ENCODE measurements around the gene CNIH3.

The CNIH3 gene

DNA sequence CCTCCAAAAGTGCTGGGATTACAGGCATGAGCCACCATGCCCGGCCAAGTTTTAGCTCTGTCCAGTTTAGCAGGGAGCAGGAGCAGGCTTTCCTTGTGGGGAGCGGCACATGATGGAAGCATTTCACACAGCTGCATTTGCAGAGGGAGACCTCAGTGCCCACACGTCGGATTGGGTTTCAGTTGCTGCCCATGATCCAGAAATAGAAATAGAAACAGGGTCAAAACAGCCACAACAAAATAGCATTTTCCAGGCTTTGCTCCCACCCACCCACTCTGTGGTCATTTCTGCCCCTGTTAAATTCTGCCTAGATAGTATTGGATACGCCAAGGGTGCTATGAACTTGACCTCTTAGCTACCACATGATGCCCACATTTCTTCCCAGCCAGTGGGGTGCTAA, 128.4 kb downstream of the CNIH3 start:
- TF ChIP-seq, protein P1, sequence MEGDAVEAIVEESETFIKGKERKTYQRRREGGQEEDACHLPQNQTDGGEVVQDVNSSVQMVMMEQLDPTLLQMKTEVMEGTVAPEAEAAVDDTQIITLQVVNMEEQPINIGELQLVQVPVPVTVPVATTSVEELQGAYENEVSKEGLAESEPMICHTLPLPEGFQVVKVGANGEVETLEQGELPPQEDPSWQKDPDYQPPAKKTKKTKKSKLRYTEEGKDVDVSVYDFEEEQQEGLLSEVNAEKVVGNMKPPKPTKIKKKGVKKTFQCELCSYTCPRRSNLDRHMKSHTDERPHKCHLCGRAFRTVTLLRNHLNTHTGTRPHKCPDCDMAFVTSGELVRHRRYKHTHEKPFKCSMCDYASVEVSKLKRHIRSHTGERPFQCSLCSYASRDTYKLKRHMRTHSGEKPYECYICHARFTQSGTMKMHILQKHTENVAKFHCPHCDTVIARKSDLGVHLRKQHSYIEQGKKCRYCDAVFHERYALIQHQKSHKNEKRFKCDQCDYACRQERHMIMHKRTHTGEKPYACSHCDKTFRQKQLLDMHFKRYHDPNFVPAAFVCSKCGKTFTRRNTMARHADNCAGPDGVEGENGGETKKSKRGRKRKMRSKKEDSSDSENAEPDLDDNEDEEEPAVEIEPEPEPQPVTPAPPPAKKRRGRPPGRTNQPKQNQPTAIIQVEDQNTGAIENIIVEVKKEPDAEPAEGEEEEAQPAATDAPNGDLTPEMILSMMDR (IDR thresholded peaks at IDR 0.05): no peak

DNA sequence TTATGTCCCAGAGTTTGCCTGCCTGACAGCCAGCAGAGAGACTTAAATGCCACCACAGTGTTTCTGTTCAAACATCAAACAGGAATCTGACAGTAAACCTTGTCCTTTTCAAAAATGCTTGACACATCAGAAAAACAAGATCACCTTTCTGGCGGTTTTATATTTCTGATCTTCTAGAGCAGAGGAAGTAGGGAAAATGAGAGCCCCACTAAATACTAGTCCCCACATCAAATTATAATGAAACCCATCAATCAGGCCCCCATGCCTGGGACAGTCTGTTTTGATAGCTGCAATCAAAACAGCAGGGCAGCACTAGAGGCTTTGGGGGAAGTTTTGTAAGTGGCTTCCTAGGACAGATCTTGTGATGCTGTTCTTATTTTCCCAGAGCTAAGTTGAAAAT, 129.3 kb downstream of the CNIH3 start:
- TF ChIP-seq, protein P1 (IDR thresholded peaks at IDR 0.05): no peak

DNA sequence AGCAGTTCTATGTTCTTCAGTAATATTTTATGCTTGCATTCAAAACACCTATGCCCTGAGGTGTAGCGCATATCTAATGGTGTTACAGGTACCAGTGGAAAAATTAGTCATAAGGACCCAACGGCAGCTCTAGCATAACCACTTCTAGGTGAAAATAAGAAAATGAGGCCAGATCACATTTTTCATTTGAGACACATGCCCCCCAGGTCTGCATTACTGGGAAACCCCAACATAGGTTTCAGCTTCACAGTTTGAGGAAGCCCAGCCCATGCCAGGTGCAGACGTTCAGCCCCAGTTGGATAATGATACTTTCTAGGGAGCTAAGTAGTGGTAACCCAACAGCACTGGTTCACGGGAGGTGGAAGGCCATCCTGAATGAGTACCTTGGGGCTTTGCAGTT, 129.8 kb downstream of the CNIH3 start:
- TF ChIP-seq, protein P1 (IDR thresholded peaks at IDR 0.05): no peak

DNA sequence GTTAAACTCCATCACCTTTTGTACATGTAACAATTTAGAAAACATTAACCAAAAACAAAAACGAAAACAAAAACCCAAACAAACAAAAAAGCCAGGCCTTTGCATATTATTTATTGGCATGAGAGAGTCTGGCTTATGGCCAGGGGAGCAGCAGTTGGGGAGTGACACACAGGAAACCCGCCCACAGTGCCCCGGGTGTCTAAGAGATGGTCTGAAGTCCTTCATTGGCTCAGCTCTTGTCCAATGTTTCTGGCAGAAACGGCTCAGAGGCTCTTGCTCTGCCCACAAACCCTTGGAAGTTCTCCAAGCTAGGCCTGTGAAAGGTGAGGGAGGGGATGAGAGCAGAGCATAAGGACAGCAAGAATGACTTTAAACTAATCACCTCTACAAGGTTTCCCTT, 131.5 kb downstream of the CNIH3 start:
- TF ChIP-seq, protein P1 (IDR thresholded peaks at IDR 0.05): no peak

DNA sequence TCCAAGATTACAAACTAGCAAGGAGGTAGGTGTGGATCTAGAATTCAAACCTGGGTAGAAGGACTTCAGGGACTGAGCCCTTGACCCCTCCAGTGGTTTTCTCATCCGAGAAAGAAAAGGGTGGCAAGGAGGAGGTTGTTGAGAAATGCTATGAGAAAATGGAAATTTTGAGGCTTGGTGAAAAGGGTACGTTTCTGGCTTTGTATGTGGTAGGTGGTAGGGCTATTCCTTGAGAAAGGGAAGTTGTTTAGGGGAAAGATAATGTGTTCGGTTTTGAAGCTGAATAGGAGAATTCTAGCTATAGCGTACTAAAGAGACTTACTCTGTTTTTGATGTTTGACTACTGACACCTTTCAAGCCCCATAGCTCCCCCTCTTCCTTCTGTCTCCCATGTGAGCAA, 133.8 kb downstream of the CNIH3 start:
- TF ChIP-seq, protein P1 (IDR thresholded peaks at IDR 0.05): no peak

DNA sequence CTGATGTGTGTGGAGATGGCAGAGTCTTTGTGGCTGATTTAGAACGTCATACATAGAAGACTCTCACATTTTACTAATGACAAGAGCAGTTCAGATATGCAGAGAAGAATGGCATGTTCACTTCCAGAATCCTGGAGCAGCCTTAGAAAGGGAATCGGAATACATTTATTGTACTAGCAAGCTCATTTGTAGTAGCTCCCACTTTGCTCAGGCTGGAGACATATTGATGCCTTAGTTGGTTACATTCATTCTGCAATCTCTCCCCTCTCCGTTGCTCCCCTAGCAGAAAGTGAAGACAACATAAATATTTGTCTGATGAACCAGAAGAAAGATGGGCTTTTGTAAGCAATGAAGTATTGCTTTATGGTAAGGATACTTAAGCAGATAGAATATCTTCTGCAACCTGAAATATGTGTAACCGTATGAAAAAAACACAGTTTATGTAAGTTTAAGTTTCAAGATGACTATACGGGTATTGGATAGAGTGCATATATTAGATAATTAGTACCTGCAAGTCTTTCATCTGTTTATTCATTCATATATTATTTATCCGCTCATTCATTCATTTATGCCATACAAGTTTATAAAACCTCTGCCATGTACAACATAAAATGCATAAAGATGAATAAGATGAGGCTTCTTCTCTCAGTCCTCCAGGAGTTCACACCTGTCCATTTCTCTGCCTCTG, 135.7 kb downstream of the CNIH3 start:
- TF ChIP-seq, protein P1 (IDR thresholded peaks at IDR 0.05): no peak

DNA sequence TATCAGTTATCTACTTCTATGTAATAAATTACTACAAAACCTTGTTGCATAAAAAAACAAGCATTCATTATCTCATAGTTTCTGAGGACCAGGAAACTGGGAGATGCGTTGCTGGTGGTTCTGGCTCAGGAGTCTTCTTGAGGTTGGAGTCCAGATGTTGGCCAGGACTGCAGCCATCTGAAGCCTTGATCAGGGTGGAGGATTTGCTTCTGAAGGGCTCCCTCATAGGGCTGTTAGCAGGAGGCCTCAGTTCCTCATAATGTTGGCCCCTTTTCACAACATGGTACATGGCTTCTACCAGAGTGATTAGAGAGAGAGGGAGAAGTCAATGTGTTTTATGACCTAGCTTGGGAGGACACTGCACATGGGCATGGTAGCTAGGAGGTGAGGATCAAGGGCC, 137.4 kb downstream of the CNIH3 start:
- TF ChIP-seq, protein P1 (IDR thresholded peaks at IDR 0.05): no peak

DNA sequence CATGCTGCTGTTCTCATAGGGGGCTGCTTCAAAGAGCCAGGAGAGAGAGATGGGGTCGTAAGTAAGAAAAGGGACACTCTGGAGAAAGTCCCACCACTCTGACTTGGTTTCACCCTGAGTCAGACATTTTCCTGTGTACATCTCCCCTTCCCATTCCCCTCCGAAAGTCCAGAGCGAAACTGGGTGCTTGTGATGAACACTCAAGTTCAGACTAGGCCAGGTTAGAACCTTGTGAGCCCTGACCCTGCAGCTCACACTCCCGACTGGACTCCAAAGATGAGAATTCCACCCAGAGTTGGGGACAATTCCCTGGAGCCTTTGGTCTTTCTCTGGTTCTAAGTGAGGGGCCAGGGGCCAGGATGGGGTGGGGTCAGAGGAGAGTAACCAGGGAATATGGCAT, 139.5 kb downstream of the CNIH3 start:
- TF ChIP-seq, protein P1 (IDR thresholded peaks at IDR 0.05): no peak
